Upper lobe of right lung (tissue), 1 donor: ENCODE data around the gene GNAQ. TPM values are rescaled to one million over a fixed set of nuclear protein-coding genes. Genes with fewer than 3 reads are reported as not detected.

Source experiments
- ATAC-seq: fragments of 200-7000 bp; cut with Tn5 transposase; one replicate; pipeline ENCODE4 v1.9.1; 2020; ENCODE audit warnings: mild to moderate bottlenecking, moderate library complexity
- DNase-seq: peaks from one replicate; pipeline ENCODE4 v3.0.0-alpha.2; 2020
- H3K27ac ChIP-seq: fragments of 200-600 bp; one replicate; pipeline ENCODE4 v1.8.0; 2022
- H3K27me3 ChIP-seq: fragments of 200-600 bp; one replicate; pipeline ENCODE4 v1.8.0; 2022; ENCODE audit warnings: mild to moderate bottlenecking
- H3K36me3 ChIP-seq: fragments of 200-600 bp; one replicate; pipeline ENCODE4 v1.8.0; 2022
- H3K4me1 ChIP-seq: fragments of 200-600 bp; one replicate; pipeline ENCODE4 v1.8.0; 2022
- H3K4me3 ChIP-seq: fragments of 200-600 bp; one replicate; pipeline ENCODE4 v1.8.0; 2022; ENCODE audit warnings: mild to moderate bottlenecking
- H3K9me3 ChIP-seq: fragments of 200-600 bp; one replicate; pipeline ENCODE4 v1.8.0; 2022
- CTCF ChIP-seq: fragments of 200-600 bp; IDR thresholded peaks from one replicate; pipeline ENCODE4 v1.8.0; 2022; ENCODE audit warnings: antibody characterized with exemption
- intact Hi-C: fragments of 100-400 bp; cut with DNase I; formaldehyde crosslinking; loops from one replicate; pipeline ENCODE4 v1.11.0; 2022
- total RNA-seq: library from RNA; stranded (reverse); fragmentation: NEBNext Ultra II Directional; extraction: Animal tissue kit (Norgen Biotek cat#: 25700); gene quantifications from one replicate; pipeline ENCODE4 v1.2.1, GENCODE V29; 2021
- donor health status: DM: no; HTN: yes; CAD: no; lungs with severe emphysema.

Gene GNAQ
- total RNA-seq, 1 donor from 2014 or later: 132 TPM

- H3K4me1 ChIP-seq: peaks cover 22% of the 10 kb centered on the region
- H3K4me3 ChIP-seq: no peak overlapping the region
- H3K27me3 ChIP-seq: no peaks in the 10 kb centered on the region
- H3K9me3 ChIP-seq: no peaks in the 10 kb centered on the region
- H3K36me3 ChIP-seq: peaks cover 25% of the 10 kb centered on the region
- no peak for ATAC-seq
- DNase-seq: no peak
- H3K27ac ChIP-seq: no peak overlapping the region
- no peak for TF ChIP-seq CTCF
- intact Hi-C loops: no loop called here
Measured at GRCh38 chr9:77916820-77917219, 114.8 kb downstream of the GNAQ start.

GRCh38 chr9:77916410-77916819 lies 115.2 kb downstream of the GNAQ start:
- intact Hi-C loops: no loop called here
- H3K4me3 ChIP-seq: no peak overlapping the region
- H3K9me3 ChIP-seq: no peaks in the 10 kb centered on the region
- no peaks in the 10 kb centered on the region for H3K27me3 ChIP-seq
- H3K27ac ChIP-seq: no peak overlapping the region
- H3K4me1 ChIP-seq: peaks cover 22% of the 10 kb centered on the region
- peaks cover 21% of the 10 kb centered on the region for H3K36me3 ChIP-seq
- DNase-seq (no peak), ATAC-seq (no peak)
- TF ChIP-seq CTCF: no peak

- no peak for ATAC-seq
- no peak for TF ChIP-seq CTCF
- Histone ChIP-seq H3K9me3 (no peaks in the 10 kb centered on the region), H3K36me3 (peaks cover 14% of the 10 kb centered on the region), H3K27ac (no peak overlapping the region), H3K27me3 (no peaks in the 10 kb centered on the region), H3K4me1 (peaks cover 22% of the 10 kb centered on the region), H3K4me3 (no peak overlapping the region)
- intact Hi-C loops: no loop called here
- no peak for DNase-seq
Measured at GRCh38 chr9:77915744-77916143, 115.9 kb downstream of the GNAQ start.

- Histone ChIP-seq H3K4me1 (peaks cover 22% of the 10 kb centered on the region), H3K36me3 (no peaks in the 10 kb centered on the region), H3K4me3 (no peak overlapping the region), H3K9me3 (no peaks in the 10 kb centered on the region), H3K27me3 (no peaks in the 10 kb centered on the region), H3K27ac (no peak overlapping the region)
- intact Hi-C loops: no loop called here
- no peak for DNase-seq
- TF ChIP-seq CTCF: no peak
- peak; percentile 52 for ATAC-seq
Measured at GRCh38 chr9:77912895-77913693, 118.5 kb downstream of the GNAQ start.

- intact Hi-C loops: no loop called here
- H3K4me1 ChIP-seq: peaks cover 19% of the 10 kb centered on the region
- DNase-seq: no peak
- no peak overlapping the region for H3K27ac ChIP-seq
- no peak for TF ChIP-seq CTCF
- H3K36me3 ChIP-seq: no peaks in the 10 kb centered on the region
- H3K27me3 ChIP-seq: no peaks in the 10 kb centered on the region
- H3K4me3 ChIP-seq: no peak overlapping the region
- no peak for ATAC-seq
- no peaks in the 10 kb centered on the region for H3K9me3 ChIP-seq
Measured at GRCh38 chr9:77911928-77912327, 119.7 kb downstream of the GNAQ start.
